Stimulated activated effector memory CD8-positive, alpha-beta T cell treated with anti-CD3 and anti-CD28 coated beads, Interleukin-12 subunit alpha, Interleukin-12 subunit beta, amount 100 ng/mL, for 72 hours (primary cell): Measurements from ENCODE around the gene FHIT.

ENCODE experiments used
- ATAC-seq: fragments of 150-1000 bp; cut with Tn5 transposase; 2 replicates; pipeline ENCODE4 v1.10.0; 2021
- DNase-seq, 2 donors: peaks; one replicate each; pipeline ENCODE4 v3.0.0; 2021 to 2022; ENCODE audit warnings: low spot score in 2 of 2
- H3K27ac Mint-ChIP-seq: one replicate; pipeline ENCODE4 v1.8.0; 2022; ENCODE audit warnings: mild to moderate bottlenecking, mixed read lengths
- H3K36me3 Mint-ChIP-seq: one replicate; pipeline ENCODE4 v1.8.0; 2022; ENCODE audit warnings: mild to moderate bottlenecking, mixed read lengths
- H3K4me1 Mint-ChIP-seq: one replicate; pipeline ENCODE4 v1.8.0; 2022; ENCODE audit warnings: mixed read lengths
- H3K4me3 Mint-ChIP-seq: one replicate; pipeline ENCODE4 v1.8.0; 2022; ENCODE audit warnings: mild to moderate bottlenecking, mixed read lengths
- H3K9me3 Mint-ChIP-seq: one replicate; pipeline ENCODE4 v1.8.0; 2022; ENCODE audit warnings: mixed read lengths

The FHIT gene

DNA sequence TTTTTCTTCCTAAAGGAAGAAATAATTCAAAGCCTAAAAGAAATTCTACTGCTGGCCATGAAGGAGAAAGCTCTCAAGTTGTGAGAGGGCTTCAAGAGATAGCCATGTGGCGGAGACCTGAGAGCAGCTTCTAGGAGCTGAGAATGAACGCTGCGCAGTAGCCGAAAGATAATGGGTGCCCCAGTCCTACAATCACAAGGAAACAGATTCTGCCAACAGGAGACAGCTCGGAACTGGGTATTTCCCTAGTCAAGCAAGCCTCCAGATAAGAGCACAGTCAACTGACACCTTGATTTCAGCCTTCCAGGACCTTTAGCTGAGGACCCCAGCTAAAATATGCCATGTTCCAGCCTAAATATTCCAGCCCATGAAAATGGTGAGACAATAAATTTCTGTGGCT is 824.1 kb downstream of the FHIT start:
- no peaks in the 10 kb centered on the region for H3K9me3 Mint-ChIP-seq
- no peaks in the 10 kb centered on the region for H3K36me3 Mint-ChIP-seq
- H3K4me1 Mint-ChIP-seq: peaks cover 6% of the 10 kb centered on the region
- ATAC-seq: no peak
- no peak overlapping the region for H3K4me3 Mint-ChIP-seq
- no peak for DNase-seq
- no peak overlapping the region for H3K27ac Mint-ChIP-seq

DNA sequence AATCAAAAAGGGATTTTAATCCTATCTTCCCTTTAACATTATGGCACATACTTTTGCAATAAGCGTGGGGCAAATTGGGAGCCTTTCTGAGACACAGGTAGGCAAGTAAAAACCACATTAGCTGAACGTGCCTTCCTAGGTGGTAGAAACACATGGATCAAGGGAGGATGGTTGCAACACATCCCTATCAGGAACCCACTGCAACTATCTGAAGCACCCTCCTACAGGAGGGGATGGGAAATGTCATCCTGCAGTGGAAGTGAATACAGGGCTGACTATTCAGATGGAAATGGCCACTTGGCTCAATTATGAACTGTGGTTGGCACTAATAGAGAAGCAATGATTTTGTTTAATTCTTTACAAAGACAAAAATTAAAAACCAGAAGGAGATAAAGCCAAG is 826.3 kb downstream of the FHIT start:
- H3K9me3 Mint-ChIP-seq: no peaks in the 10 kb centered on the region
- H3K4me3 Mint-ChIP-seq: no peak overlapping the region

DNA sequence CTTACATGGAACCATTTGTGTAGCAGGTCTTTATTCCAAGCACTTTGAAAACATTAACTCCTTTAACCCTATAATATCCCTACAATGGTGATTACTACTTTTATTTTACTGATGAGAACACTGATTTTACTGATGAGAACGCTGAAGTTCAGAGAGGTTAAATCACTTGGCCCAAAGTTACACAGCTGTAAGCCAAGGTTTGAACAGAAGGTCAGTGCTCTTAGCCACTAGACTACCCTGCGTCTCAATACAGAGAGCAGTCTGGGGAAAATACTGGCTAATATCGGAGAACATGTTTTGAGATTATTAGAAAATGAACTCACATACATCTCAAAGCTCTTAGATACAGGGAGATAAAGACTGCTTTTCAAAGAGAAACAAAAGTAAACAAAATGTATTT is 827.2 kb downstream of the FHIT start:
- DNase-seq (no peak), ATAC-seq (no peak)
- no peaks in the 10 kb centered on the region for H3K4me1 Mint-ChIP-seq

More for the DNA sequence above, 826.3 kb downstream of the FHIT start:
- Mint-ChIP-seq H3K27ac (no peak overlapping the region), H3K4me1 (no peaks in the 10 kb centered on the region), H3K36me3 (no peaks in the 10 kb centered on the region)
- no peak for DNase-seq
- no peak for ATAC-seq

DNA sequence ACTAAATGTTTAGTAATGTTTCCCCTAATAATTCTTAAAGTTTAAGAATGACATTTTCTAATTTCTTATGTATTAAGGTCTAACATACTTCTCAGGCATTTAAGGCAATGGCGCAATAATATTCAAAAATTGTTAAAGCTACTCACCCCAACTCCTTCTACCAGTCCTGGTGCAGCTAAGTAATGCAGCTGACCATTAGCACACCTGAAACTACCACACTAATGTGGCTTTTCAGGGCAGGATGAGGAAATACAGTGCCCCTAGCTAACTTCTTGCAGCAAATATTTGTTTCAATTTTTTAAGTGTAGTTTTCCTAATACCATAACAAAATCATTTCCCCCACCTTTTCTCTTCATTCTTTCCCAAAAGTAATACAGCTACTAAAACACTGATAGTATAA is 827.7 kb downstream of the FHIT start:
- no peak overlapping the region for H3K4me3 Mint-ChIP-seq
- no peaks in the 10 kb centered on the region for H3K9me3 Mint-ChIP-seq
- H3K36me3 Mint-ChIP-seq: no peaks in the 10 kb centered on the region
- no peak overlapping the region for H3K27ac Mint-ChIP-seq
- no peak for ATAC-seq
- no peaks in the 10 kb centered on the region for H3K4me1 Mint-ChIP-seq
- DNase-seq: no peak

More for the DNA sequence above, 827.2 kb downstream of the FHIT start:
- Mint-ChIP-seq H3K9me3 (no peaks in the 10 kb centered on the region), H3K27ac (no peak overlapping the region), H3K4me3 (no peak overlapping the region), H3K36me3 (no peaks in the 10 kb centered on the region)

DNA sequence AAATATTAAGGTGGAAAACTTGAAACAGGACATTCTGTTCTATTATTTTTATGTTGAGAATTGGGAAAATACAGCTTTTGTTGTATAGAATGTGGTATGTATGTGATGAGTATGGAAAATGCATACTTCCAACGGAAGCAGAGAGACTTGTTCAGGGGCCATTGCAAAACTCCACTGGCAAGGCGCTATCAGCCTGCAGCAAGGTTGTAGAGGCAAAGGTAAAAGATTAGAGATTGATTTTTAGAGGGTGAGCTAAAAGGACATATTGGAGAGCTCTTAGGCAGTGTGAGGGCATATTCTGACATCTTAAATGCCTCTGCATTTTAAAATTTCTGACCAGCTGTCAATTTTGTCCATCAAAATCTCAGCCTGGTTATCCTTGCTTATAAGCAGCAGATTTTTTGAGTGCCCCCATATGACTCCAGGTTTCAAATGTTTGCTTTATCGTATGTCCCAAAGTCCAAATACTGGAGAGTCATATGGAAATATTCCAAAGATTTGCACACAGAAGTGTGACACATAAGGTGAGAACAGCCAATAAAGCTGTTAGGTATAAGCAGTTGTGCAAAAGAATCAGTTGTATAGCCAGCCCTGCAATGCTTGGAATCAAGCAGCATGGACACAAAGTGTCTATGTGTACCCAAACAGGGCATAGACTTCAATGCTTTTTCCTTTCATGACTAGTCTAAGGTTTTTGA is 829.4 kb downstream of the FHIT start:
- no peaks in the 10 kb centered on the region for H3K36me3 Mint-ChIP-seq
- ATAC-seq (no peak), DNase-seq (no peak)
- no peaks in the 10 kb centered on the region for H3K4me1 Mint-ChIP-seq
- no peak overlapping the region for H3K4me3 Mint-ChIP-seq
- H3K9me3 Mint-ChIP-seq: no peaks in the 10 kb centered on the region
- no peak overlapping the region for H3K27ac Mint-ChIP-seq

DNA sequence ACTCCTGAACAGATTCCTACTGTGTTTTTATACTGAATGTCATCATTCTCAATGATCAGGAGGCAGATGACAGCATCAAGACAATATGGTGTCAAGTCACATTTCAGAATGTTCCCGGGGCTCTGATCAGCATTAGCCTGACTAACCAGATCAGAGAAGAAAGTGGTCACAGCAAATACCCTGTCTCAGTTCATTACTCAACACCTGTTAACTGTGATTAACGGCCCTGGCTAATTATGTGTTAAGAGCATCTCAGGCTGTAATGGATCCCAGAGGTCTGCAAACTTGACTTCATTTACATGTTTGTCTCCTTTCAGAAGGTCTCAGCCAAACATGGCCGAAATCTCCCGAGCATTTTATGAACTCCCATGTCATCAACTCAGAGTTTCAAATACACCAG is 833.7 kb downstream of the FHIT start:
- H3K27ac Mint-ChIP-seq: no peak overlapping the region
- H3K9me3 Mint-ChIP-seq: no peaks in the 10 kb centered on the region
- no peaks in the 10 kb centered on the region for H3K4me1 Mint-ChIP-seq
- H3K36me3 Mint-ChIP-seq: no peaks in the 10 kb centered on the region
- no peak overlapping the region for H3K4me3 Mint-ChIP-seq
- no peak for ATAC-seq
- DNase-seq: no peak

DNA sequence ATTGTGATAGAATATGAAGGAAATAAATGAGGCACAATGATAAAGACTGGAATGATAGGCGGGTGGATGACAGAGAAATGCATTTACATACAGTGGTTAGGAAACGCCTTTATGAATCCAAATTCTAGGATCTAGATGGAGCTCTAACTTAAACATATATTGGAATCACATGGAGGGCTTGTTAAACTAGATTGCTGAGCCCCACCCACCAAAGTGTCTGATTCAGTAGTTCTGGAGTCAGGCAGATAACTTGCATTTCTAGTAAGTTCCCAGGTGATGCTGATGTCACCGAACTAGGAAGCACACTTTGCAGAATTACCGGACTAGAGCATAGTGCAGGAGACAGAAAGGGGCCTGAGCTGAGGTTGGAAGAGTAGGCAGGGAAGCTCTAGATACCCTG is 837.2 kb downstream of the FHIT start:
- DNase-seq: no peak

DNA sequence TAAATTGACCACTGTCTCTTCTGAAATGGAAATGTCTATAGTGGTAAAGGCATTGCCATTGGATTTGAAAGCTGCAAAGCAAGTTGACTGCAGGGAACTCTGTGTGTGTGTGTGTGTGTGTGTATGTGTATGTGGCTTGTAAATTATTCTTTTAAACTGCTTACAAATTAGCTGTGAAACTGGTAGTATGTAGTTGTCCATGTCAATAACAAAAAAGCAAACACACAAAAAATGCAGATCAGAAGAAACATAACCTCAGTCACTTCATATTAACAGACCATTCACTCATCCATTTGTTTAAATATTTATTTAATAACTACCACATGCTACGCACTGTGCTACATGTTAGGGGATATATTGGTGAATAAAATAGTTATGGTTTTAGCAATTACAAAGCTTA is 837.7 kb downstream of the FHIT start:
- Mint-ChIP-seq H3K9me3 (no peaks in the 10 kb centered on the region), H3K36me3 (no peaks in the 10 kb centered on the region), H3K4me3 (no peak overlapping the region), H3K27ac (no peak overlapping the region), H3K4me1 (no peaks in the 10 kb centered on the region)
- no peak for DNase-seq
- ATAC-seq: no peak

More for the DNA sequence above, 837.2 kb downstream of the FHIT start:
- Mint-ChIP-seq H3K4me3 (no peak overlapping the region), H3K9me3 (no peaks in the 10 kb centered on the region), H3K36me3 (no peaks in the 10 kb centered on the region), H3K27ac (no peak overlapping the region), H3K4me1 (no peaks in the 10 kb centered on the region)
- no peak for ATAC-seq

DNA sequence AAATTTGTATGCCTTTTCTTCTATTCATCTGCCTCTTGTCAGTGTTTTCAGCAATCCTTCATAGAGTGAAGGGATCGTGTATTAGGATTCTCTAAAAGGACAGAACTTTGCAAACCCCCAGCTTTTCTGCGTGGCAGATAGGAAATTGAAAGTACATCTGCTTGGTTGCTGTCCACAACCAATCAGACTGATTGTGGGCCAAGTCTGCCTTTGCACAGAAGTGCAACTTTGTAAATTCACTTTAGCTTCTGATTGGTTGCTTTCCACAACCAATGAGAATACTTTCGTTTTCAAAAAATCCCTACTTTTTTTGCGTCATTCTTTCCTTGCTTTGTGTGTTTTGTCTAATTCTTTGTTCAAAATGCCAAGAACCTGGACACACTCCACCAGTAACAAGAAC is 847.4 kb downstream of the FHIT start:
- H3K9me3 Mint-ChIP-seq: no peaks in the 10 kb centered on the region
- no peak overlapping the region for H3K27ac Mint-ChIP-seq
- H3K4me1 Mint-ChIP-seq: no peaks in the 10 kb centered on the region
- DNase-seq (no peak), ATAC-seq (no peak)
- H3K4me3 Mint-ChIP-seq: no peak overlapping the region
- no peaks in the 10 kb centered on the region for H3K36me3 Mint-ChIP-seq

DNA sequence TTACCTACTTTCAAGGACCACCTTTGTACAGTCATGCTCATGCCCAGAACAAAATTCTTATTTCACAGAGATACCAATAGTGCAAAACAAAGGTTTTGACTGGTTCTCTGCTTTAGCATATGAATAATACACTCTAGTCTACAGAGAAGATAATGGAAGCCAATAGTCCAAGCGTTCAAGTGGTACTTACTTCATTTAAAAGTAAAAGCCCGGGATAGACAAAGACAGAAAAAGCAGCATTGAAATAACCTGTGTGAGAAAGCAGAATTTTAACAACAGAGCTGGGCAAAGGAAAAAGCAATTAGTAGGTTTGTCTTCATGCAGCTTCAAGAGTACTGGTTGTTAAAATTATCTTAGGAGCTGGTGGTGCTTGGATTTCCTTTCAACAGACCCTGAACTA is 848.3 kb downstream of the FHIT start:
- Mint-ChIP-seq H3K9me3 (no peaks in the 10 kb centered on the region), H3K4me3 (no peak overlapping the region), H3K4me1 (no peaks in the 10 kb centered on the region), H3K27ac (no peak overlapping the region), H3K36me3 (no peaks in the 10 kb centered on the region)
- DNase-seq (no peak), ATAC-seq (no peak)

DNA sequence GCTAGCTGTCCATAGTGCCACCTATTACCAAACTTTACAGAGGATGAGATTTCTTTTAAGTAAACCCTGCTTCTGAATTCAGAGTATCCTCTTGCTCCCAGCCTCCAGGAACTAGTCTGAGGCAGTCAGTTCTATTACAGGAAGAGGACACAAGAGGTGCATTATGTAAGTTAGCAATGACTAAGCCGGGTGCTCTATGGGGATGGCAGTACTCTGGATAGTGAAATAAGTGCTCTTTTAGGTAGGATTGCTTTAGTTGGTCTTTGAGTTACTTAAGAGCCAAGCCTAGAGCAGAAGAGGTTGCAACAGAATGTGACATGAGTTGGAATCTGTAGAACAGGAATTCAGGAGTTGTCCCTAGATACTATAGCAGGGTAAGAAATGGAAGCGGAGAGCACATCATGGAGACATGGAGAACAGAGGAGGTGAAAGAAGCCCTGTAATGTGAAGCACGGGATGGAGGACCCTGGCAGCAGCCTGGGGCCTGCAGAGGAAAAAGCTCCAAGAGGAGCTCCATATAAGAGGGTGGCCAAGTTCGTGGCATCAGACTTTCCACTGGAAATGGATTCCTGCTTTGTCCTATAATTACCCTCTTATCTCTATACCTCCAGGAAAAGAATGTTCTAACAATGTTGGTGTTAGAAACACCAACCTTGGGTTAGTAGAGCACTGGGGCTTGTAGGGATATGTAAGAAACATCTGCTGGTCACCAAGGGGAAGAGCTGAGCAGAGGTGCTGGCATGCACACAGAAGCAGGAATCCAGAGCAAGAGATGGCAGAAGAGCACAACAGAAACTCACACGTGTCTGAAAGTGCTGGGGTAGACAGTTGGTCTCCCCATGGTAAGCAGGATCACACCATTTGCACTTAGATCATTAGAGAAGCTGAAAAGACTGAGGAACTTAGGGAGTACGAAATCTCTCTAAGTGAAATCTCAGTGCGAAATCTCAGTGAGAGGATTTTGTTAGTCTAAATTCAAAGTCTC is 851.1 kb downstream of the FHIT start:
- Mint-ChIP-seq H3K36me3 (no peaks in the 10 kb centered on the region), H3K27ac (no peak overlapping the region), H3K4me1 (no peaks in the 10 kb centered on the region), H3K4me3 (no peak overlapping the region), H3K9me3 (no peaks in the 10 kb centered on the region)
- ATAC-seq: peak; percentile 37
- no peak for DNase-seq

DNA sequence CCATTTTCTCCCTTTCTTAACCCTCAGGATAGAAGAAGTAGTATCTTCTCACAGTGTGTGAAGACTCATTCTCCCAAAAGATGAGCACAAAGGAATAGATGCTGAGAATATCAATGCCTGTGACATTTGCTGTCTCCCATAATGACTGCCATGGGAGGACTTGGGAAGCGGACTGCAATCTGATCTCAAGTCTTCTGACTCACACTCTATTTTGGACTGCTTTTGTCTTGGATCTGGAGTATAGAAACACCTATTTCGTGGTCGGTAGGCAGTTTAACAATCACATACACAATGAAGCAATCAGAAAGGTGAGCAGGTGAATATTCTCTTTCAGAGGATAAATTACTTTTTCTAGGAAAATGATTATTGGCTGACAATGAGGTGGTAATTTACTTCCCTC is 852.0 kb downstream of the FHIT start:
- H3K9me3 Mint-ChIP-seq: no peaks in the 10 kb centered on the region
- H3K36me3 Mint-ChIP-seq: no peaks in the 10 kb centered on the region
- no peak for ATAC-seq
- no peak overlapping the region for H3K27ac Mint-ChIP-seq
- no peak for DNase-seq
- H3K4me3 Mint-ChIP-seq: no peak overlapping the region
- no peaks in the 10 kb centered on the region for H3K4me1 Mint-ChIP-seq

DNA sequence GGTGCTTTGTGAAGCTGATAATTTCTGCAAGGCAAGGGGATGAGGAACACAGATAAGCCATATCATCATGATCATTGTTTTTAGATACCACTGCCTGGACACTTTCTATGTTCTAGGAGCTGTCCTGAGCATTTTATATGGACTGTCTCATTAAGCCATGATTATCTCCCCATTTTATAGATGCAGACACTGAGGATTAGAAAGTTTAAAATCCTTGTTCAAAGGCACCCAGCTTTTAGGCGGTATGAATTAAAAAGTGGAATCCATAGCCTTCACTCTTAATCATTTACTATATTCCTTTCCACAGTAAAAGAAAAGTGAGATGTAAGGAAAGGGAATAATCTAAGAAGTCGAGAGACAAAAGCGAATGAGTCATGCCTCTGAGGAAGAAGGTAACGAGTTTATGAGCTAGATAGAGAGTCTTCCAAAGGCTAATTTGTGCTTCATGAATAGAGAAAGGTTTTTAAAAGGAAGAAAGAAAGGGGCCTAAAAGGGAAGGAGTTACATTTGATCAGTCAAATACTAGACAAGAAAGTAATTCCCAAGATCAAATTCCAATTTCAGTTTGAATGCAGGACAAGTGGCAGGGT is 856.0 kb downstream of the FHIT start:
- no peak for DNase-seq
- H3K4me3 Mint-ChIP-seq: no peak overlapping the region
- H3K9me3 Mint-ChIP-seq: no peaks in the 10 kb centered on the region
- no peaks in the 10 kb centered on the region for H3K36me3 Mint-ChIP-seq
- no peaks in the 10 kb centered on the region for H3K4me1 Mint-ChIP-seq
- ATAC-seq: no peak
- H3K27ac Mint-ChIP-seq: no peak overlapping the region

DNA sequence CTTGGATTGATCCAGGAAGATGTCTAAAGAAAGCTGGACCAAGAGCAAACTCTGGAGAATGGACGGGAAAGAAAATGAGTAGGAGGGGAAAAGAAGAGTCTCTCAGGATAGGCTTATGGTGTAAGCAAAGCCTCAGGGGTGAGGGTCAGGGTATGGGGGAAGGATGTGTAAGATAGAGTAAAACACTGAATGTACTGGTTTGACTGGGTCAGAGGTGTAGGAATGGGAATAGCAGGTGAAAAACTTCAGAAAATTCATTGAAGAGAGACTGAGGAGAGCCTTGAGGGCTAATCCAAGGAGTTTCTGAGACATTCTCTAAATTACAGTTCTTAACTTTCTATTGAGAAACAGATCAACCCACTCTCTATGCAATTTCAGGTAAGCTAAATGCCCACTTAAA is 857.3 kb downstream of the FHIT start:
- no peak overlapping the region for H3K27ac Mint-ChIP-seq
- no peaks in the 10 kb centered on the region for H3K9me3 Mint-ChIP-seq
- no peak overlapping the region for H3K4me3 Mint-ChIP-seq
- H3K36me3 Mint-ChIP-seq: no peaks in the 10 kb centered on the region
- no peaks in the 10 kb centered on the region for H3K4me1 Mint-ChIP-seq
- ATAC-seq (no peak), DNase-seq (no peak)

DNA sequence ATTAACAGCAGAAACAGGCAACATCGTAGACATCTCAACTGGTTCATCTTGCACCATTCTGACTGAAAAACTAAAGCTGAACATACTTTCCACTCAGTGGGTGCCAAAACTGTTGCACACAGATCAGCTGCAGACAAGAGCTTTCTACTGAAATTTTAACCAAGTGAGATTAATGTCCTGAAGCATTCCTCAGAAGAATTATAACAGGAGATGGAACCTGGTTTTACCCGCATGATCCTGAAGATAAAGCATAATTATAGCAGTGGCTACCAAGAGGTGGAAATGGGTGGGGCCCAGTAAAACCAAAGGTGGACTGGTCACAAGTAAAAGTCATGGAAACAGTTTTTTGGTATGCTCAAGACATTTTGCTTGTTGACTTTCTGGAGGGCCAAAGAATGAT is 858.8 kb downstream of the FHIT start:
- H3K27ac Mint-ChIP-seq: no peak overlapping the region
- no peaks in the 10 kb centered on the region for H3K4me1 Mint-ChIP-seq
- ATAC-seq: no peak
- no peaks in the 10 kb centered on the region for H3K9me3 Mint-ChIP-seq
- no peak for DNase-seq
- no peaks in the 10 kb centered on the region for H3K36me3 Mint-ChIP-seq
- H3K4me3 Mint-ChIP-seq: no peak overlapping the region

DNA sequence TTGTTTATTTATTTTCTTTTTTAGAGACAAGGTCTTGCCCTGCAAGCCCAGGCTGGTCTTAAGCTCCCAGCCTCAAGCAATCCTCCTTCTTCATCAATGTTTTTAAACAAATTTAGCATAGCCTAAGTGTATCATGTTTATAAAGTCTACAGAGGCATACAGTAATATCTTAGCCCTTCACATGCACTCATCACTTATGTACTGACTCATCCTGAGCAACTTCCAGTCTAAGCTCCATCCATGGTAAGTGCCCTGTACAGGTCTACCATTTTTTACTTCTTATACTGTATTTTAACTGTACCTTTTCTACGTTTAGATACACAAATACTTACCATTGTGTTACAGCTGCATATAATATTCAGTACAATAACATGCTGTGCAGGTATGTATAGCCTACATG is 860.0 kb downstream of the FHIT start:
- Mint-ChIP-seq H3K9me3 (no peaks in the 10 kb centered on the region), H3K4me1 (no peaks in the 10 kb centered on the region), H3K36me3 (no peaks in the 10 kb centered on the region), H3K27ac (no peak overlapping the region), H3K4me3 (no peak overlapping the region)
- ATAC-seq (peak; percentile 51), DNase-seq (no peak)
